GM19467 (cell line): Measurements from ENCODE around the gene USP21.

ENCODE experiments used
- ATAC-seq: cut with Tn5 transposase; IDR thresholded peaks from one replicate; pipeline ENCODE4 v1.9.1; 2021; ENCODE audit warnings: mild to moderate bottlenecking, moderate library complexity; ENCODE audit not compliant: unreplicated experiment

USP21 gene

DNA sequence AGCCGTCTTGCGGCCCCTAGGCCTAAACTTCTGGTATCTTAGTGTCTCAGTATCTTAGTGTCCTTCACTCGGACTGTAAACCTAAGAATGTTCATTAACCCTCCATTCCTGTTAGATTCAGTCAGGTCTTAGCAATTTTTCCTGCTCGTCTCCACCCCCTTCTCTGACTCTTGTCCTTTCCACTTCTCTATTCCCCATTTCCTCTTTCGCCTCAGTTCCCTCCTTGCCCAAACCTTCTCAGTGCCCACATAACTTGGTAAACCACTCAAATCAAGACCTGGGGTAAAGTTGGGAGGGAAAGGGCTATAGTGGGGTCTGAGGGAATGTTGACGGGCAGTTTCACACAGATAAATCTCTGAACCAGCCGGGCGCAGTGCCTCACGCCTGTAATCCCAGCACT, 55.1 kb downstream of the USP21 start:
- ATAC-seq = no peak

- ATAC-seq = no peak
Observed at GRCh38 chr1:161215076-161215475, 55.8 kb downstream of the USP21 start, which contains the start of gene FCER1G. FCER1G (plus strand) TSS chr1:161215295; CDS start chr1:161215322, 27 bp downstream.
